HepG2 (cell line): ENCODE results near the gene SF3B5. TPM values are rescaled to one million over a fixed set of nuclear protein-coding genes. Genes with fewer than 3 reads are reported as not detected.

ENCODE experiments used
- ARHGAP35 ChIP-seq: sonication (generic); formaldehyde crosslinking; IDR thresholded peaks from 2 replicates; pipeline ENCODE4 v1.9.0; 2022; ENCODE audit warnings: mild to moderate bottlenecking, inconsistent platforms, moderate library complexity, missing genetic modification reagents, borderline replicate concordance
- CAMTA2 ChIP-seq: sonication (generic); formaldehyde crosslinking; IDR thresholded peaks from 2 replicates; pipeline ENCODE4 v1.4.0; 2020; ENCODE audit warnings: mild to moderate bottlenecking, missing genetic modification reagents, borderline replicate concordance
- CTCF ChIP-seq: sonication (generic); formaldehyde crosslinking; IDR thresholded peaks from 2 replicates; pipeline ENCODE4 v1.5.0; 2020; ENCODE audit warnings: mild to moderate bottlenecking, missing genetic modification reagents, moderate library complexity
- GFI1 ChIP-seq: sonication (generic); formaldehyde crosslinking; IDR thresholded peaks from 2 replicates; pipeline ENCODE4 v1.5.0; 2020; ENCODE audit warnings: missing genetic modification reagents, mild to moderate bottlenecking, borderline replicate concordance
- GTF2F1 ChIP-seq: fragments of 150-350 bp; IDR thresholded peaks from 2 replicates; pipeline ENCODE4 v1.6.1; 2014; ENCODE audit warnings: low read length
- HOXD1 ChIP-seq: sonication (generic); formaldehyde crosslinking; IDR thresholded peaks from 2 replicates; pipeline ENCODE4 v1.5.0; 2020; ENCODE audit warnings: missing genetic modification reagents
- KDM2A ChIP-seq: sonication (generic); formaldehyde crosslinking; IDR thresholded peaks from 2 replicates; pipeline ENCODE4 v1.4.0; 2020; ENCODE audit warnings: low read depth, missing genetic modification reagents, borderline replicate concordance
- NFYC ChIP-seq: IDR thresholded peaks from 2 replicates; pipeline ENCODE4 v1.6.1; 2016; ENCODE audit warnings: missing genetic modification reagents, missing compliant biosample characterization
- PHB2 ChIP-seq: fragments of 450-650 bp; IDR thresholded peaks from 2 replicates; pipeline ENCODE4 v1.6.1; 2018; ENCODE audit not compliant: partially characterized antibody
- RXRB ChIP-seq: IDR thresholded peaks from 2 replicates; pipeline ENCODE4 v1.6.1; 2016; ENCODE audit warnings: borderline replicate concordance, missing genetic modification reagents, missing compliant biosample characterization
- SMAD1 ChIP-seq: sonication (generic); formaldehyde crosslinking; IDR thresholded peaks from 2 replicates; pipeline ENCODE4 v1.4.0; 2020; ENCODE audit warnings: missing genetic modification reagents, low read depth, mild to moderate bottlenecking, borderline replicate concordance
- SMC3 ChIP-seq: IDR thresholded peaks from 2 replicates; pipeline ENCODE4 v1.6.1; 2011; ENCODE audit warnings: low read length, improper control_type of control experiment
- SNAPC2 ChIP-seq: sonication (generic); formaldehyde crosslinking; IDR thresholded peaks from 2 replicates; pipeline ENCODE4 v1.8.1; 2022; ENCODE audit warnings: mild to moderate bottlenecking, missing genetic modification reagents
- ZNF317 ChIP-seq: sonication (generic); formaldehyde crosslinking; IDR thresholded peaks from 2 replicates; pipeline ENCODE4 v1.5.0; 2020; ENCODE audit warnings: mild to moderate bottlenecking, missing genetic modification reagents
- ZNF550 ChIP-seq: sonication (generic); formaldehyde crosslinking; IDR thresholded peaks from 2 replicates; pipeline ENCODE4 v1.4.0; 2020; ENCODE audit warnings: mild to moderate bottlenecking, missing genetic modification reagents, borderline replicate concordance
- ZNF678 ChIP-seq: sonication (generic); formaldehyde crosslinking; IDR thresholded peaks from 2 replicates; pipeline ENCODE4 v1.4.0; 2020; ENCODE audit warnings: mild to moderate bottlenecking, missing genetic modification reagents
- ZNF724P ChIP-seq: sonication (generic); formaldehyde crosslinking; IDR thresholded peaks from 2 replicates; pipeline ENCODE4 v1.8.0; 2022; ENCODE audit warnings: missing genetic modification reagents, borderline replicate concordance
- polyA plus RNA-seq, 8 experiments: library from polyadenylated mRNA; depleted of rRNA in 3 of 8; stranded (reverse) in 7 of 8; unstranded in 1 of 8; fragments of >200 nt; fragmentation: Illumina TruSeq in 4 of 8; extraction: Trizol in 4 of 8; gene quantifications; 2 replicates each; pipeline versions ENCODE4 v1.2.1 to v1.2.3, GENCODE V29; 2011 to 2016; ENCODE audit warnings: low read depth in 4 of 8, missing spikeins in 1 of 8, mixed read lengths in 1 of 8; ENCODE audit not compliant: insufficient read depth in 1 of 8
- total RNA-seq, 5 experiments: library from RNA; depleted of rRNA; stranded (reverse); fragments of >200 nt; fragmentation: Illumina TruSeq; extraction: Trizol; gene quantifications; 2 replicates each; pipeline ENCODE4 v1.2.3, GENCODE V29; 2016; ENCODE audit warnings: low read depth in 1 of 5
- TF ChIP-seq, protein P1 (sequence below): IDR thresholded peaks from 2 replicates; pipeline ENCODE4 v1.6.1; 2016; ENCODE audit warnings: low read depth
- TF ChIP-seq, protein P2 (sequence below): conservative IDR thresholded peaks from 2 replicates; pipeline ENCODE4 v1.6.1; 2018; ENCODE audit warnings: missing genetic modification reagents
- TF ChIP-seq, protein P3 (sequence below), 2 experiments: sonication (generic) in 1 of 2; formaldehyde crosslinking in 1 of 2; IDR thresholded peaks; 2 replicates each; pipeline versions ENCODE4 v1.6.1 to v1.9.0; 2014 to 2022; ENCODE audit warnings: antibody characterized with exemption in 1 of 2, borderline replicate concordance in 1 of 2, inconsistent platforms in 1 of 2, low read depth in 1 of 2, missing genetic modification reagents in 1 of 2

Gene SF3B5
- total and polyA plus RNA-seq, 2 of the 13 experiments (the other 11 are each of a cell fraction or from before 2014, with no cell fraction given): 263 to 292 TPM

DNA sequence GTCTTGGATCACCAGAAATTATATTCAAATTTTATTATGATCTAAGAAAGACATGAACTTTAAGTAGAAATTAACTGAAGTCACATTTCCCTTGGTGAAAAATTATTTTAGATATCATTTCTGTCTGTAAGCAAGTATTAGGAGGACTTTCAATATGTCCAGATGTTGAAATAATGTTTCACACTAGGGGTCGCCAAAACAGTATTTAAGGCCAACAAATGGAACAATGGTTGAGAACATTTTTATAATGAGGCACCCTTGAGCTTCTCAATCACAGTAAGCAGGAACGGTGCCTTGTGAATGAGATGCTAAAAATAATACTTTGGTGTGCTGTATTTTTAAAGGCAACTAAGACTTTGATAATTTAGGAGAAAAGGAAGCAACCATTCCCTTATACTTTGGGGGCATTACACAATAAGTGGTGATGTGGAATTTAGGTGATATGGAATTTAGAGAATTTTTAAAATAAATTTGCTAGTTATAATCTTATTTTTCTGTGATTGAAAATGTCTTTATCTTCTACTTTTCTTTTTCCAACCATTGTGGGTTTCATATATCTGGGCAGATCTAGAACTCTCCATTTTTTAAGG, 9.6 kb upstream of the SF3B5 start (continued):
- TF ChIP-seq SMAD1 (CRISPR knock-in tag) (no peak), KDM2A (CRISPR knock-in tag) (no peak), SNAPC2 (CRISPR knock-in tag) (no peak), ZNF550 (CRISPR knock-in tag) (no peak), ZNF678 (no peak), PHB2 (no peak), GFI1 (CRISPR knock-in tag) (no peak), SMC3 (peak; percentile 71), GTF2F1 (no peak), ZNF724P (CRISPR knock-in tag) (no peak), HOXD1 (CRISPR knock-in tag) (no peak), RXRB (CRISPR knock-in tag) (no peak; the same call in 1 of the 2 replicates), ZNF317 (CRISPR knock-in tag) (no peak), CTCF (peak; percentile 84), ARHGAP35 (CRISPR knock-in tag) (no peak), NFYC (CRISPR knock-in tag) (no peak), CAMTA2 (CRISPR knock-in tag) (no peak)
- TF ChIP-seq, protein P1, sequence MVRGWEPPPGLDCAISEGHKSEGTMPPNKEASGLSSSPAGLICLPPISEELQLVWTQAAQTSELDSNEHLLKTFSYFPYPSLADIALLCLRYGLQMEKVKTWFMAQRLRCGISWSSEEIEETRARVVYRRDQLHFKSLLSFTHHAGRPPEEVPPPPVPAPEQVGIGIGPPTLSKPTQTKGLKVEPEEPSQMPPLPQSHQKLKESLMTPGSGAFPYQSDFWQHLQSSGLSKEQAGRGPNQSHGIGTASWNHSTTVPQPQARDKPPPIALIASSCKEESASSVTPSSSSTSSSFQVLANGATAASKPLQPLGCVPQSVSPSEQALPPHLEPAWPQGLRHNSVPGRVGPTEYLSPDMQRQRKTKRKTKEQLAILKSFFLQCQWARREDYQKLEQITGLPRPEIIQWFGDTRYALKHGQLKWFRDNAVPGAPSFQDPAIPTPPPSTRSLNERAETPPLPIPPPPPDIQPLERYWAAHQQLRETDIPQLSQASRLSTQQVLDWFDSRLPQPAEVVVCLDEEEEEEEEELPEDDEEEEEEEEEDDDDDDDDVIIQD (CRISPR knock-in tag): no peak
- TF ChIP-seq, protein P2, sequence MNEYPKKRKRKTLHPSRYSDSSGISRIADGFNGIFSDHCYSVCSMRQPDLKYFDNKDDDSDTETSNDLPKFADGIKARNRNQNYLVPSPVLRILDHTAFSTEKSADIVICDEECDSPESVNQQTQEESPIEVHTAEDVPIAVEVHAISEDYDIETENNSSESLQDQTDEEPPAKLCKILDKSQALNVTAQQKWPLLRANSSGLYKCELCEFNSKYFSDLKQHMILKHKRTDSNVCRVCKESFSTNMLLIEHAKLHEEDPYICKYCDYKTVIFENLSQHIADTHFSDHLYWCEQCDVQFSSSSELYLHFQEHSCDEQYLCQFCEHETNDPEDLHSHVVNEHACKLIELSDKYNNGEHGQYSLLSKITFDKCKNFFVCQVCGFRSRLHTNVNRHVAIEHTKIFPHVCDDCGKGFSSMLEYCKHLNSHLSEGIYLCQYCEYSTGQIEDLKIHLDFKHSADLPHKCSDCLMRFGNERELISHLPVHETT (CRISPR knock-in tag): no peak
- TF ChIP-seq, protein P3, sequence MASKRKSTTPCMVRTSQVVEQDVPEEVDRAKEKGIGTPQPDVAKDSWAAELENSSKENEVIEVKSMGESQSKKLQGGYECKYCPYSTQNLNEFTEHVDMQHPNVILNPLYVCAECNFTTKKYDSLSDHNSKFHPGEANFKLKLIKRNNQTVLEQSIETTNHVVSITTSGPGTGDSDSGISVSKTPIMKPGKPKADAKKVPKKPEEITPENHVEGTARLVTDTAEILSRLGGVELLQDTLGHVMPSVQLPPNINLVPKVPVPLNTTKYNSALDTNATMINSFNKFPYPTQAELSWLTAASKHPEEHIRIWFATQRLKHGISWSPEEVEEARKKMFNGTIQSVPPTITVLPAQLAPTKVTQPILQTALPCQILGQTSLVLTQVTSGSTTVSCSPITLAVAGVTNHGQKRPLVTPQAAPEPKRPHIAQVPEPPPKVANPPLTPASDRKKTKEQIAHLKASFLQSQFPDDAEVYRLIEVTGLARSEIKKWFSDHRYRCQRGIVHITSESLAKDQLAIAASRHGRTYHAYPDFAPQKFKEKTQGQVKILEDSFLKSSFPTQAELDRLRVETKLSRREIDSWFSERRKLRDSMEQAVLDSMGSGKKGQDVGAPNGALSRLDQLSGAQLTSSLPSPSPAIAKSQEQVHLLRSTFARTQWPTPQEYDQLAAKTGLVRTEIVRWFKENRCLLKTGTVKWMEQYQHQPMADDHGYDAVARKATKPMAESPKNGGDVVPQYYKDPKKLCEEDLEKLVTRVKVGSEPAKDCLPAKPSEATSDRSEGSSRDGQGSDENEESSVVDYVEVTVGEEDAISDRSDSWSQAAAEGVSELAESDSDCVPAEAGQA (IDR thresholded peaks at IDR 0.05; ENCODE audit: low read depth): no peak
- TF ChIP-seq, protein P3 (CRISPR knock-in tag; IDR thresholded peaks at IDR 0.05; ENCODE audit: borderline replicate concordance): no peak; the same call in 1 of the 2 replicates
